ENCODE results near the gene CDHR5. TPM values are rescaled to one million over a fixed set of nuclear protein-coding genes. Genes with fewer than 3 reads are reported as not detected.

CDHR5 gene
- total RNA-seq, 4 donors from 2014 or later: 256 to 1,063 (median 597) TPM

DNA sequence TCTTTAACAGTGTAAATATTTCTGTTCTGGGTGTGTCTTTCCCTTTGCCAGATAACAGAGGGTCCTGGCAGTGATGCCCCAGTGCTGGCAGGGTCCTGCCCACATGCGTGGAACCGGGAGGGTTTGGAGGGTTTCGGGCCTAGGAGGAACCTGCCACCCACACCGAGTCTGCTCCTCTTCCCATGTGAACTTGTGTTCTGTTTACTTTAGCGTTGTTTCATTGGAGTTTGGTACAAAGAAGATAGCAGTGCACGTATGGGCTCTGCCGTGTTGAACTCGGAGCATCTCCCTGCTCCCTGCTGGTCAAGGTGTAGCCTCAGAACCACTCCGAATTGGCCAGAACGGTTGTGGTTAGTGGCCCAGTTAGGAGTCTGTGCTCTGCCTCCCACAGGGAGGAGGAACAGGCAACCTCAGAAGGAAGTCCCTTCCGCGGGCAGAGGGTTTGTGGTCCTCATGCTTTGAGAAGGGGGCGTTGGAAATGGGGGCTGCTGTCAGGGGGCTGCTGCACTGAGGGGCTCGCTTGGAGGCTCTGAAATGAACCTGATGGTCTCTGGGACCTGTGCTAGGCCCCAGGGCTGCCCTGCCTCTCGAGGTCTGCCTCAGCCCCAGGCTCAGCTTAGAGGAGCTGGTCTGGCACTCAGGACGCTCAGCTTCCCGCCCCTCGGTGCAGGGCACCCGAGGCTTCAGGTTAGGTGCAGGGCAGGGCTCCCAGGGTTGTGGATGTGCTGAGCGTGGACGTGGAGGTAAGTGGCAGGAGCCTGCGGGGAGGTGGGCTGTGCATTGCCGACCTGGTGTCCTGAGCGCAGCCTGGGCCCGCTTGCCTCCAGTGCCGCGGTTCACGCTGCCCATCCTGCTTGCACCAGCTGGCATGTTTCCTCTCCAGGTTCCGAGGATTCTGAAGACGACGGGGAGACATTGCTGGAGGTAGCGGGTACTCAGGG lies 38.1 kb downstream of the CDHR5 start:
- 91% methylated on average over 31 of the region's 32 CpGs; no CpG with 5 or more reads in 1 of the 2 donors for WGBS, 2 donors (ENCODE audit: low coverage in 1 of 2)
- H3K4me3 ChIP-seq: no peak overlapping the region
- no peaks in the 10 kb centered on the region for H3K4me1 ChIP-seq
- H3K27me3 ChIP-seq: no peaks in the 10 kb centered on the region
- intact Hi-C loops (cut with DNase I; ENCODE audit: low total_unique reads): no loop called here
- H3K9me3 ChIP-seq: no peaks in the 10 kb centered on the region
- peaks cover 0 to 58% (median 21%) of the 10 kb centered on the region in 4 donors for H3K36me3 ChIP-seq
- DNase-seq: no peak
- TF ChIP-seq POLR2AphosphoS5 (IDR thresholded peaks at IDR 0.05): no peak
- TF ChIP-seq, protein P1, sequence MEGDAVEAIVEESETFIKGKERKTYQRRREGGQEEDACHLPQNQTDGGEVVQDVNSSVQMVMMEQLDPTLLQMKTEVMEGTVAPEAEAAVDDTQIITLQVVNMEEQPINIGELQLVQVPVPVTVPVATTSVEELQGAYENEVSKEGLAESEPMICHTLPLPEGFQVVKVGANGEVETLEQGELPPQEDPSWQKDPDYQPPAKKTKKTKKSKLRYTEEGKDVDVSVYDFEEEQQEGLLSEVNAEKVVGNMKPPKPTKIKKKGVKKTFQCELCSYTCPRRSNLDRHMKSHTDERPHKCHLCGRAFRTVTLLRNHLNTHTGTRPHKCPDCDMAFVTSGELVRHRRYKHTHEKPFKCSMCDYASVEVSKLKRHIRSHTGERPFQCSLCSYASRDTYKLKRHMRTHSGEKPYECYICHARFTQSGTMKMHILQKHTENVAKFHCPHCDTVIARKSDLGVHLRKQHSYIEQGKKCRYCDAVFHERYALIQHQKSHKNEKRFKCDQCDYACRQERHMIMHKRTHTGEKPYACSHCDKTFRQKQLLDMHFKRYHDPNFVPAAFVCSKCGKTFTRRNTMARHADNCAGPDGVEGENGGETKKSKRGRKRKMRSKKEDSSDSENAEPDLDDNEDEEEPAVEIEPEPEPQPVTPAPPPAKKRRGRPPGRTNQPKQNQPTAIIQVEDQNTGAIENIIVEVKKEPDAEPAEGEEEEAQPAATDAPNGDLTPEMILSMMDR (IDR thresholded peaks at IDR 0.05): no peak
- no peak for TF ChIP-seq POLR2A (IDR thresholded peaks at IDR 0.05)
- TF ChIP-seq EP300 (IDR thresholded peaks at IDR 0.05; ENCODE audit: low read depth): no peak
- in situ Hi-C loops (cut with MboI; ENCODE audit: low pct_ligation_motif_present in 1 of 4, low pct_unique_long_range_greater_than_20kb in 1 of 4, low sequenced_read_pairs in 3 of 4): no loop called here
- no peak overlapping the region for H3K27ac ChIP-seq

DNA sequence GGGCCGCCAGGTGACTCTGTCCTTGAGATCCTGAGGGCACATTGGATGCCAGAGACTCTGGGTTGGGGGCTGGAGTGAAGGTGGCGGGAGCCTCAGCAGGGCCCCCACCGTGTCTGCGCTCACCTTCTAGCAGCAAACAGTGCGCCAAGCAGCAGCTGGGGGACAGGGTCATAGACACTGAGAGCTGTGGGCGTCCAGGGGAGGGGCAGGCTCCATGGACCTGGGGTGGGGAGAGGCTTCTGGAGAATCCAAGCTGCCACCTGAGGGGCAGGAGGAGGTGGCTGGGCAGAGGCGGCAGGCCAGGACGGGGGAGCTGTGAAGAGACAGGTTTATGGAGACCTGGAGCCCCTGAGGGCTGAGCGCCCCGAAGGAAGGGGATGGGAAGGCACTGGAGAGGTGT lies 40.5 kb downstream of the CDHR5 start:
- intact Hi-C loops (cut with DNase I; ENCODE audit: low total_unique reads): no loop called here
- WGBS, 2 donors (ENCODE audit: low coverage in 1 of 2): 94 to 98% methylated on average over 8 to 10 of the region's 10 CpGs
- DNase-seq: no peak
- H3K36me3 ChIP-seq: peaks cover 0 to 43% (median 12%) of the 10 kb centered on the region in 4 donors
- TF ChIP-seq, protein P1 (IDR thresholded peaks at IDR 0.05): no peak
- TF ChIP-seq POLR2AphosphoS5 (IDR thresholded peaks at IDR 0.05): no peak
- no peak for TF ChIP-seq POLR2A (IDR thresholded peaks at IDR 0.05)
- no peak for TF ChIP-seq EP300 (IDR thresholded peaks at IDR 0.05; ENCODE audit: low read depth)
- H3K27ac ChIP-seq: no peak overlapping the region
- in situ Hi-C loops (cut with MboI; ENCODE audit: low pct_ligation_motif_present in 1 of 4, low pct_unique_long_range_greater_than_20kb in 1 of 4, low sequenced_read_pairs in 3 of 4): no loop called here
- peaks cover 0 to 8% (median 6%) of the 10 kb centered on the region in 4 donors for H3K4me1 ChIP-seq
- no peaks in the 10 kb centered on the region for H3K9me3 ChIP-seq
- no peak overlapping the region for H3K4me3 ChIP-seq
- H3K27me3 ChIP-seq: no peaks in the 10 kb centered on the region

DNA sequence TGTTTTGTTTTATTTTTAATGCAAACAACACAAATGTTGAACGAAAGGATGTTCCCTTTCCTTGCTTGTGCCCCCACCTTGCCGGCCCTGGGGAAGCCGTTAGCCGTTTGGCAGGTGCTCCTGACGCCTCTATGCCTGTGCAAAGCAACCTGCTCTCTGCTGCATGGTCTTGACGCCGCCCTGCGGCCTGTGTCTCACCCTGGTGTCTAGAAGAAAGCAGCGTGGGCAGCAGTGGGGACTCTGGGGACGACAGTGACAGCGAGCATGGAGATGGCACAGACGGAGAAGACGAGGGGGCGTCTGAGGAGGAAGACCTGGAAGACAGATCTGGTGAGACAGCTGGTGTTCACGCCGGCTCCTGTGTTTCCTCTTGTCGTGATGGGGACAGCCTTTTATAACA lies 43.0 kb downstream of the CDHR5 start:
- TF ChIP-seq, protein P1 (IDR thresholded peaks at IDR 0.05): no peak
- TF ChIP-seq POLR2A (IDR thresholded peaks at IDR 0.05) (no peak), POLR2AphosphoS5 (IDR thresholded peaks at IDR 0.05) (no peak), EP300 (IDR thresholded peaks at IDR 0.05; ENCODE audit: low read depth) (no peak)
- Histone ChIP-seq H3K4me3 (no peak overlapping the region), H3K27ac (no peak overlapping the region), H3K36me3 (peaks cover 0 to 24% (median 6%) of the 10 kb centered on the region in 4 donors), H3K4me1 (peaks cover 21 to 31% (median 29%) of the 10 kb centered on the region in 4 donors), H3K9me3 (no peaks in the 10 kb centered on the region), H3K27me3 (no peaks in the 10 kb centered on the region)
- in situ Hi-C loops (cut with MboI; ENCODE audit: low pct_ligation_motif_present in 1 of 4, low pct_unique_long_range_greater_than_20kb in 1 of 4, low sequenced_read_pairs in 3 of 4): no loop called here
- intact Hi-C loops (cut with DNase I; ENCODE audit: low total_unique reads): no loop called here
- WGBS, 2 donors (ENCODE audit: low coverage in 1 of 2): 86% methylated on average over 17 of the region's 17 CpGs; no CpG with 5 or more reads in 1 of the 2 donors
- DNase-seq: no peak

DNA sequence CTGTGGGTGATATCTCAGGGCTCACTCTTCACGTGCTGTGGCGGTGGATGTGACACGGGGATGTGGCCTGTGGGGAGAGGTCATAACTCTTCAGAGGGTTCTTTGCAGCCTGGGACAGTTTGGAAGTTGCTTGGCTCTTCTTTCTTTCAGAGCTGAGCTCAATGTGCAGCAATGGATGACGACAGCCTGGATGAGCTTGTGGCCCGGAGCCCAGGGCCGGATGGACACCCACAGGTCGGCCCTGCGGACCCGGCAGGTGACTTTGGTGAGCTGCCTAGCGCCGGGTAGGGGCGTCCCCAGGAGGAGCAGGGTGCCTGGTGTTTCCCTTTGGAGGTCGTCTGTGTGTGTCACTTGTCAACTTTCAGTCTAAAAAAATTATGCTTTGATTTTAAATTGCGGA lies 43.4 kb downstream of the CDHR5 start:
- intact Hi-C loops (cut with DNase I; ENCODE audit: low total_unique reads): no loop called here
- Histone ChIP-seq H3K36me3 (peaks cover 0 to 24% (median 6%) of the 10 kb centered on the region in 4 donors), H3K27me3 (no peaks in the 10 kb centered on the region), H3K4me3 (no peak overlapping the region), H3K9me3 (no peaks in the 10 kb centered on the region), H3K27ac (no peak overlapping the region), H3K4me1 (peaks cover 21 to 31% (median 29%) of the 10 kb centered on the region in 4 donors)
- WGBS, 2 donors (ENCODE audit: low coverage in 1 of 2): 89 to 100% methylated on average over 1 to 14 of the region's 14 CpGs
- TF ChIP-seq POLR2AphosphoS5 (IDR thresholded peaks at IDR 0.05): no peak
- no peak for TF ChIP-seq EP300 (IDR thresholded peaks at IDR 0.05; ENCODE audit: low read depth)
- TF ChIP-seq, protein P1 (IDR thresholded peaks at IDR 0.05): no peak
- TF ChIP-seq POLR2A (IDR thresholded peaks at IDR 0.05): no peak
- in situ Hi-C loops (cut with MboI; ENCODE audit: low pct_ligation_motif_present in 1 of 4, low pct_unique_long_range_greater_than_20kb in 1 of 4, low sequenced_read_pairs in 3 of 4): no loop called here
- DNase-seq: no peak
